HL-60/S4 (cell line): ENCODE measurements around the gene TEX19.
"Not testable (repeated sequence)": the region's sequence is repeated elsewhere in the genome, so short reads cannot be mapped to it uniquely, and the experiment has no call there.

Experiments
- in situ Hi-C: fragments of 300-500 bp; cut with MboI; formaldehyde crosslinking; loops from 2 replicates; pipeline ENCODE4 v1.14.3; 2022; ENCODE audit warnings: low sequenced_read_pairs

Gene TEX19

GRCh38 chr17:82333279-82334171 is 25.5 kb upstream of the TEX19 start, which contains the start of gene SECTM1:
Gene SECTM1, minus strand, starts transcription at chr17:82333766. Its CDS starts 6,526 bp downstream, at chr17:82327240.
- in situ Hi-C loops, result no loop called here

GRCh38 chr17:82334204-82334621 is 24.8 kb upstream of the TEX19 start:
- in situ Hi-C loops, result no loop called here

GRCh38 chr17:82334622-82335394 is 24.2 kb upstream of the TEX19 start:
- in situ Hi-C loops, result no loop called here

GRCh38 chr17:82338858-82339633 is 20.0 kb upstream of the TEX19 start:
- in situ Hi-C loops, result no loop called here

GRCh38 chr17:82339634-82340580 is 19.1 kb upstream of the TEX19 start:
- in situ Hi-C loops, result no loop called here

GRCh38 chr17:82342361-82343079 is 16.5 kb upstream of the TEX19 start:
- in situ Hi-C loops, result no loop called here

- in situ Hi-C loops, result no loop called here
Measured at GRCh38 chr17:82343560-82343959, 15.5 kb upstream of the TEX19 start.

- in situ Hi-C loops, result no loop called here
Measured at GRCh38 chr17:82344175-82344907, 14.7 kb upstream of the TEX19 start.

- in situ Hi-C loops, result no loop called here
Measured at GRCh38 chr17:82345151-82345976, 13.7 kb upstream of the TEX19 start.

GRCh38 chr17:82346342-82347300 is 12.4 kb upstream of the TEX19 start:
- in situ Hi-C loops, result no loop called here

GRCh38 chr17:82347994-82348393 is 11.1 kb upstream of the TEX19 start:
- in situ Hi-C loops, result not testable (repeated sequence)

- in situ Hi-C loops, result no loop called here
Measured at GRCh38 chr17:82348434-82348833, 10.6 kb upstream of the TEX19 start.

GRCh38 chr17:82348866-82349265 is 10.2 kb upstream of the TEX19 start:
- in situ Hi-C loops, result no loop called here

- in situ Hi-C loops, result no loop called here
Measured at GRCh38 chr17:82349287-82349701, 9.8 kb upstream of the TEX19 start.

GRCh38 chr17:82350182-82351030 is 8.6 kb upstream of the TEX19 start:
- in situ Hi-C loops, result loop anchor here (10.0 kb wide), 1 partner anchor 414 kb away; no protein-coding TSS in a partner anchor
